NK-92 (cell line): Measurements from ENCODE around the gene FAM20C.
"Not testable (repeated sequence)": the region's sequence is repeated elsewhere in the genome, so short reads cannot be mapped to it uniquely, and the experiment has no call there.

Experiments
- DNase-seq: peaks from one replicate; lab custom pipeline; 2025; ENCODE audit not compliant: unreplicated experiment; lab: John Stamatoyannopoulos, UW

Gene FAM20C

GRCh38 chr7:173209-173918 lies 19.0 kb upstream of the FAM20C start:
- no peak for DNase-seq

DNA sequence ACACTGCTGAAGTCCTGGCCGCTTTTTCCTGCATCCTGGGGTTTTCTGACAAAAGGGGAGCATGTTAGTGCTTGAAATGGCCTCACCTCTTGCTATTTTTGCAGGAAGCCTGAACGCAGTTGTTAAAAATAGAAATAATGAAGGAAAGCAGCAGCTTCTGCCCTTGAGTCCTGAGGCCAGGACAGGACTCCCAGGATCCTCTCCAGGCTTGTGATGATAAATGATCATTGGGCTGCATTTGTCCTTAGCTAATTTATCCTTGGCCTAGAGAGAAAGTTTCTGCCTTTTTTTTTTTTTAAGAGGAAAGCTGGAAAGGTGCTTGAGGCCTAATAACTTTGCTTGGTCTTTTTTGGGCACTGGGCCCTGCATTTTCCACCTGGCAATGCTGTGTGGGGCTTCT lies 17.7 kb upstream of the FAM20C start:
- no peak for DNase-seq

GRCh38 chr7:175955-176354 lies 16.4 kb upstream of the FAM20C start:
- no peak for DNase-seq

DNA sequence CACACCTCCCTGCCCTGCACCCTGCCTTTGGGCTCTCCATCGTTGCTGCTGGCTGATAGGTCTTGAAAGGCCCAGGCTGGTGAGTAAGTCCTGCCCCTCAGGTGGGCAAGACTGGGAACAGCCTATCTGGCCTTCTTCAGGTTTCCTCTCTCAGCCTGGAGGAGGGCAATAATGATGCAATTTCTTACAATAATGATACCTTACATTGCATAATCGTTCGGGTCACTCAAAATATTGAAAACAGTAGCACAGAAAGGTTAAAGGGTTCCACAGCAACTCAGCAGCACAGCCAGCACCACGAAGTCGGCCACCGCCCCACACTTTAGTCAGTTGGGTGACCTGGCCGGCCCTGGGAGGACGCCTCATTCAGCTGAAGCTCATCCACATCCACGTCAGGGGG lies 16.0 kb upstream of the FAM20C start:
- DNase-seq, result no peak

DNA sequence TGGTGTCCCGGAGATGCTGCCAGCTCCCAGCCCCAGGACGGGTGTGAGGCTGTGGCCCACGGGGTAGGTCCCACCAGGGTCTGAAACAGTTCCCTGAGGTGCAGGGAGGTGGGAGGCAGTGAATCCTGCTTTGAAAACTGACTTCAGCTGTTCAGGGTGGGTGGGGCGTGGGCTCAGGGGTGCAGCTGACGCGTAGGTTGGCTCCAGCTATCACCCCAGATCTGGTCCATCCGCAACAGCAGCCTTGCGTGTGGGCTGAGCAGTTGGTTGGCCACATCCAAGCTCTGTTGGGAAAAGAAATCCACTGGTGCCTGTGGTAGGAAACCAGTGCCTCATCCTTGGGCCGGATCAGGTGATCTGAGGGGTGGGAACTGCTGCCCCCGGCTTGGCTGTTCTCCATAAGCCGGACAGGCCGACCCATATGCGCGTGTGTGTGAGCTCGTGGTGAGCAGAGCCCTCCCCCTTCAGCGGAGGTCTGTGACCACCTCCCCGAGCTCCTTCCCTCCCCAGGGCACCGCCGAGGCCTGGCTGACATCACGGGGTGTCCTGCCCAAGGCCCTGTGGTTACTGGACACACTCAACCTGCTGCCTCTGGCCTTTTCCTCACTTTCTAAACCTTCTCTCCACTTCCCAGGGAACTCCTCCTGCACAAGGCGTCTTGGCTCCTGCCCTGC lies 15.4 kb upstream of the FAM20C start:
- DNase-seq, result no peak

- no peak for DNase-seq
Measured at GRCh38 chr7:178444-178843, 13.9 kb upstream of the FAM20C start.

DNA sequence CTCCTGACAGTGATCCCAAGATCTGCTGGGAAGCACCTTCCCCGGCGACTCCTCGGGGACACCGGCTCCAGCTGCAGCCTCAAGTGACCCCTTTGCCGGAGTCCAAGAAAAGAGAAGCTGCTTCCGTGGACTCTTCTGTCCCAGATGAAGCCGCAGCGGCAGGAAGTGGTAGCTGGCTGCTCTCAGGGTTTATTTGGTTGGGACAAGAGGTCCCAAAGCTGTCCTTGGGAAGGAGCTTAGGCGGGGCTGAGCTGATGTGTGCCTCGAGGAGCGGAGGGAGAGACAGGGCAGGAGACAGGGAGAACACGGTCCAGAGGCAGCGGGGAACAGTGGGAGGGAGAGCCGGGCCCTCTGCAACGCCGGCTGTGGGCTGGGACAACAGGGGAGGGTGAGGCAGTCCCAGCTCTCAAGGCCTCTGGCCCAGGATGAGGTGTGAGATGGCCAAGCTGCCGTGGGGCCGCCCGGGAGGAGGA lies 13.1 kb upstream of the FAM20C start:
- DNase-seq, result no peak

GRCh38 chr7:179948-180694 lies 12.2 kb upstream of the FAM20C start:
- no peak for DNase-seq

DNA sequence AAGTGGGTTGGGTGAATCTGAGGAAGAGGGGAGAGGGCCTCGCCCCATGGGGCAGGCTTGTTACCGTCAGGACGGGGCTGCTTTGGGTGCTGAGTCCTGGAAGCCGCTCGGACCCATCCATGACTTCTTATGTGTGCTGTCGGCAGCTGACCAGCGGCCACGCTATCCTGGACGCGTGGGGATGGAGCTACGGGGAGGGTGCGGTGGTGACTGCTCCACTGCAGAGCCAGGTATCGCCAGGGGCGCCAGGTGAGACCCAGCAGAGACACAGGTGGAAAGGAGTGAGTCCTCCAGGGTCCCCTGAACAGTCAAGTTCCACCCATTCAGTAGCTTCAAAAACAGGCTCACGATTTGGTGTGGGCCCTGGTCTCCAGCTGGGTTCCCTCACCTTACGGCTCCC lies 10.6 kb upstream of the FAM20C start:
- no peak for DNase-seq

- not testable (repeated sequence) for DNase-seq
Measured at GRCh38 chr7:182502-182901, 9.9 kb upstream of the FAM20C start.

DNA sequence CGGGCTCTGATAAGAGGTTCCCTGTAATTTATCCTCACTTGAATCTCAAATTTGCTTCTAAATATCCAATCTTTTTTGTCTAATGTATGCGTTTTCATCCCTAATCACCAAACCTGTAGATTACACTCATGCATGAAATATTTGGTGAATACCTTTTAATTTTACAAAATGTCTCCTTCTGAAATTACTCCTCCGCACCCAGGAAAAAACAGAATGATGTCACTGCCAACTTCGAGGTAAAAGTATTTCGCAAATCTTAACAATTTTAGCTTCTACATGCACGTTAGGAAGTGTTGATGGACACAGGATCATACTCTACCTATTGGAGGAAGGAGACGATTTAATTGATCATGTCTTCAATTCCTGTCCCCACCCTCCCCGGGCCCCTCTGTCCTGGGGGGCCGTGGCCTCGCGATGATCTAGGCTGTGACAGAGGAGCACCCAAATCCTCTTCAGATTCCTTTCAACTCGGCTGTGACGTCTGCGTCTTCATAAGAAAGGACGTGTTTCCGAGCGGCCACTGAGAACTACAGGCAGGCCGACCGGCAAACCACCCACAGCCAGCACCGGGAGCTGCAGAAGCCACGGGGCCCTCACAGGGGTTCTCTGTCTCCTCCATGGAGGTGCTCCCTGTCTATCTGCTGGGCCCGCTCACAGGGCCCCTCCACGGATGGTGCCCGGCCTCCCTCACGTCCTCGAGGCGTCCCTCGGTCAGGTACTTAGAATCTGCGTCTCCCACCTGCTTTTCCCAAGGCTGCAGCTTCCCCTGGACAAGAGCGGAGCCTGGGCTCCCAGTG lies 8.7 kb upstream of the FAM20C start:
- no peak for DNase-seq

GRCh38 chr7:184294-185264 lies 7.8 kb upstream of the FAM20C start:
- no peak for DNase-seq

DNA sequence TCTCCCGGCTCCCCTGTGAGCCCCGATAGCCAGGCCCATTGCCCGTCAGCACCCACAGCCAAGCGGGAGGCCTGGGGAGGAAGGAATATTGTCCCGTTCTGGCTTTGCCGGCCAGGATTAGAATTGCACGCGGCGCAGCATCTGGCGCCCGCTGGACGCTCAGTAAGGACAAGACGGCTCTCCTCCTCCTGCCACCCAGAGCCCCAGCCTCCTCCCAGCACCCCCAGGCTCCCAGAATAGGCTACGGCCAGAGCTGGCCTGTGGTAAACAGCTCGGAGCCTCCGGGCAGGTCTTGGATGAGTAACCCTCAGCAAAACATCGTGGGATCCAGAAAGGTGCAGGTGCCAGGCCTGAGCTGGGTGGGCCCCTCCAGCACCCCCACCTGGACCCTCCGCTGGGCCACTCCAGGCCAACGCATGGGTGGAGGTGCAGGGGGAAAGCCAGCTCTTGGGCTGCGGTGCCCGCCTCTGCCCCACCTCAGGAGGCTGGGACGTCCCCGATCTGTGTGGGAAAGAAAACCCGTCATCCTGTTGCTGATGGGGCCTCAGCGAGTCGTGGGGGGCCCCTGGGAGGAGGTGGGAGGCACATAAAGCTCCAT lies 5.8 kb upstream of the FAM20C start:
- DNase-seq, result no peak

DNA sequence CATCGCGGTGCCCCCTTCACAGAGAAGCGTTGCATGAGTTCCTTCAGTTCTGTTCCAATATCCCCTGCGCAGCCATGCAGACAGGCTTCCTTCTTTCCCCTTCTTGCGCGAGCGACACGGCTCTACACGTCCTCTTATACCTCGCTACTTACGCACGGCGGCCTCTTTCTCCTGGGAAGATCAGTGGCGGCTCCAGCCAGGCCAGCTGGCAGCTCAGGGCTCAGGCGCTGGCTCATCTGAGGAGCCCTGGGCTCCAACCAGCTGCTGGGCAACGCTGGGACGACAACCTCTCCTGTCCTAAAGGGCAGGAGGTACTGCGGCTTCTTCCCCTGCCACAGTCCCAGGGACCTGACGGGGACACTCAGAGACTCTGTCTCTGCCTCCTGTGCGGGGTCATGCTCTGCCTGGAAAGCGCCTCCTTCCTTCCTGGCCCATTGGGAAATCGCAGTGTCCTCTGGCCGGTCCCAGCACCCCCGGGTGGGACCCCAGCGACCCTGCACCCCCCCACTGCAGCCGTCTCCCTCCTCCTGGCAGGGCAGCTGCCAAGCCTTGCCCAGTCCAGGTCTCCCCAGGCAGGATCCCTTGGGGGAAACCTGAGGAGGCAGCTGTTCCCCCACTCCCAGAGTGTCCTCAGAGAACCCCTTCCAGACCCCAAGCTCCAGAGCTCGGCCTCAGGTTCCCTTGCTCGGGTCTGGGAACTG lies 5.0 kb upstream of the FAM20C start:
- no peak for DNase-seq

- no peak for DNase-seq
Measured at GRCh38 chr7:188174-188573, 4.2 kb upstream of the FAM20C start.

GRCh38 chr7:188727-189500 lies 3.5 kb upstream of the FAM20C start:
- no peak for DNase-seq

DNA sequence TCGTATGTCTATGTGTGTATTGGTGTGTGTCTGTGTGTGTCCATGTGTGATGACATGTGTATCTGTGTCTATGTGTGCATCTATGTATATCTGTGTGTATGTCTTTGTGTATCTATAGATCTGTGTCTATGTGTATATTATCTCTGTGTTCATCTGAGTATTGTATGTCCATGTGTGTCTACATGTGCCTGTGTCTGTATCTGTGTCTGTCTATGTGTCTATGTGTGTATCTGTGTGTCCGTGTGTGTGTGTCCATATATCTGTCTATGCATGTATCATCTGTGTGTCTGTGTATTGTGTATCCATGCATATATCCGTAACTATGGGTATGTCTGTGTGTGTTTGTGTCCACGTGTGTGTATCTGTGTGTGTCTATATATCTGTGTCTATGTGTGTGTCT lies 2.7 kb upstream of the FAM20C start:
- DNase-seq, result no peak

DNA sequence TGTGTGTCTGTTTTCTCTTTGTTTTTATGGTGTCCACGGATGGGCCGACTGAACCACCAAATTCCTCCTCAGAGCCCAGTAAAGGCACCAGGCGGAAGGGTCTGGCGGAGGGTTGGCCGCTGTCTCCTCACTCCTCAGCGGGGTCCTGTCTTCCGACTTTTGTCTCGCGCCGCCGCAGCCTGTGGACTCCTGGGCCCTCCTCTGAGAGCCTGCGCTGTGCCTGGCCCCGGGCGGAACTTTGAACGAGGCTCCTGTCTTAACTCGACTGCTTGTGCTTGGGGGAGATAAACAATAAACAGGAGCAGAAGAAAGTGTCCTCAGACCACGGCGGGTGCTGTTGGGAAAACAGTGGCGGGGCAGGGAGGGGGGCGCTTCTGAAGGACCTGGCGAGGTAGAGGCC lies 2.2 kb upstream of the FAM20C start:
- DNase-seq, result no peak
